ENCODE results near the gene LGR6.
"Not testable (repeated sequence)": the region's sequence is repeated elsewhere in the genome, so short reads cannot be mapped to it uniquely, and the experiment has no call there.

The LGR6 gene

GRCh38 chr1:202170726-202171125, 22.9 kb upstream of the LGR6 start:
- in situ Hi-C loops (cut with MboI; ENCODE audit: low pct_unique_long_range_greater_than_20kb, low sequenced_read_pairs): no loop called here
- DNase-seq: no peak

- in situ Hi-C loops (cut with MboI; ENCODE audit: low pct_unique_long_range_greater_than_20kb, low sequenced_read_pairs): no loop called here
- DNase-seq: no peak
These were observed 22.1 kb upstream of the LGR6 start for GRCh38 chr1:202171292-202172014.

GRCh38 chr1:202172015-202172355, 21.6 kb upstream of the LGR6 start:
- DNase-seq: peak; percentile 38
- in situ Hi-C loops (cut with MboI; ENCODE audit: low pct_unique_long_range_greater_than_20kb, low sequenced_read_pairs): no loop called here

- in situ Hi-C loops (cut with MboI; ENCODE audit: low pct_unique_long_range_greater_than_20kb, low sequenced_read_pairs): no loop called here
- no peak for DNase-seq
These were observed 19.6 kb upstream of the LGR6 start for GRCh38 chr1:202173993-202174392.

- no peak for DNase-seq
- in situ Hi-C loops (cut with MboI; ENCODE audit: low pct_unique_long_range_greater_than_20kb, low sequenced_read_pairs): no loop called here
These were observed 16.4 kb upstream of the LGR6 start for GRCh38 chr1:202176949-202177927.

GRCh38 chr1:202179828-202180750, 13.5 kb upstream of the LGR6 start:
- in situ Hi-C loops (cut with MboI; ENCODE audit: low pct_unique_long_range_greater_than_20kb, low sequenced_read_pairs): no loop called here
- DNase-seq: no peak

GRCh38 chr1:202180751-202181139, 12.9 kb upstream of the LGR6 start:
- DNase-seq; in situ Hi-C loops (cut with MboI; ENCODE audit: low pct_unique_long_range_greater_than_20kb, low sequenced_read_pairs): not testable (repeated sequence)

- DNase-seq: no peak
- in situ Hi-C loops (cut with MboI; ENCODE audit: low pct_unique_long_range_greater_than_20kb, low sequenced_read_pairs): no loop called here
These were observed 12.0 kb upstream of the LGR6 start for GRCh38 chr1:202181586-202181985.

- DNase-seq: no peak
- in situ Hi-C loops (cut with MboI; ENCODE audit: low pct_unique_long_range_greater_than_20kb, low sequenced_read_pairs): no loop called here
These were observed 11.3 kb upstream of the LGR6 start for GRCh38 chr1:202182040-202182877.

GRCh38 chr1:202184750-202185460, 8.7 kb upstream of the LGR6 start:
- peak; percentile 87 for DNase-seq
- in situ Hi-C loops (cut with MboI; ENCODE audit: low pct_unique_long_range_greater_than_20kb, low sequenced_read_pairs): no loop called here

- no peak for DNase-seq
- in situ Hi-C loops (cut with MboI; ENCODE audit: low pct_unique_long_range_greater_than_20kb, low sequenced_read_pairs): no loop called here
These were observed 7.3 kb upstream of the LGR6 start for GRCh38 chr1:202186327-202186726.

GRCh38 chr1:202187041-202187671, 6.4 kb upstream of the LGR6 start:
- DNase-seq: no peak
- in situ Hi-C loops (cut with MboI; ENCODE audit: low pct_unique_long_range_greater_than_20kb, low sequenced_read_pairs): no loop called here

GRCh38 chr1:202187697-202188407, 5.7 kb upstream of the LGR6 start:
- DNase-seq: no peak
- in situ Hi-C loops (cut with MboI; ENCODE audit: low pct_unique_long_range_greater_than_20kb, low sequenced_read_pairs): no loop called here

GRCh38 chr1:202189001-202189790, 4.4 kb upstream of the LGR6 start:
- peak; percentile 60 for DNase-seq
- in situ Hi-C loops (cut with MboI; ENCODE audit: low pct_unique_long_range_greater_than_20kb, low sequenced_read_pairs): no loop called here

- no peak for DNase-seq
- in situ Hi-C loops (cut with MboI; ENCODE audit: low pct_unique_long_range_greater_than_20kb, low sequenced_read_pairs): no loop called here
These were observed 3.5 kb upstream of the LGR6 start for GRCh38 chr1:202189918-202190715.

All from KBM-7 (cell line).